NB4 (cell line): ENCODE results near the gene ADAMTSL3.

Experiments
- DNase-seq: peaks from one replicate; pipeline ENCODE4 v3.0.0; 2010; ENCODE audit warnings: low read depth
- H3K4me3 ChIP-seq: one replicate; pipeline ENCODE4 v1.5.1; 2011; ENCODE audit warnings: mild to moderate bottlenecking, low read depth, low read length, moderate library complexity
- MYC ChIP-seq: IDR thresholded peaks from 2 replicates; pipeline ENCODE4 v1.6.1; 2011; ENCODE audit warnings: low read depth, low read length
- POLR2A ChIP-seq: IDR thresholded peaks from 2 replicates; pipeline ENCODE4 v1.6.1; 2011; ENCODE audit warnings: mild to moderate bottlenecking; ENCODE audit not compliant: insufficient read length; ENCODE audit errors: extremely low read depth
- TF ChIP-seq, protein P1 (sequence below): IDR thresholded peaks from one replicate; pipeline ENCODE4 v1.5.1; 2012; ENCODE audit warnings: low read depth, low read length
- TF ChIP-seq, protein P2 (sequence below): IDR thresholded peaks from 2 replicates; pipeline ENCODE4 v1.6.1; 2011; ENCODE audit warnings: low read depth, low read length

Gene ADAMTSL3

DNA sequence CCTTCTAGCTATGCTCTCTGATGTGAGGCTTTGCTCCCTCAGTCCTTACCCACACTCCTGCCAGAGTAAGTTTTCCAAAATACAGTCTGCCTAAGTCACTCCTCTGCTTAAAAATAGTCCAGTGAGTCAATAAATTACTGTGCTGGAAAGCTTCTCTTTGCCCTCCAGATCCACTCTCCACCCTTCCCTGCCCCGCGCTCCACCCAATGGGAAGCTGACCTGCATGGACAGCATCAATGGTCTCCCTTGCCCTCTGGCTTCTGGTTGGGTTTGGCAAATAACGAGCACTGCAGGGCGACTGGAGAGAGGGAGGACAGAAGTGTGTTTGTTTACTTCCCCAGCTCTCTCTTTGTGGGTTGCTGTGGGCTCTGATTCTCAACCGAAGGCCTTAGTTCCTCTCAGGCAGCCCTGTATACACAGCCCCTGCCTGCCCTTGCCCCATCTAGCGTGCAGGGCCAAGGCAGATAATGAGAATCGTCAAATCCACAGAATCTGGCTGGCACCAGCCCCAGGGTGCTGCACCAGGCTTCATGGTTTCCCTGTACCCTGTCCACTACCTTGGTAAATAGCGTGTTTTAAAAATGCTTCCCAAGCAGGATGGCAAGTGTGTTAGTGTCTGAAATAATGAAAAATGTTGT, 110.4 kb downstream of the ADAMTSL3 start:
- no peak overlapping the region for H3K4me3 ChIP-seq
- DNase-seq, result no peak
- TF ChIP-seq, protein P1, sequence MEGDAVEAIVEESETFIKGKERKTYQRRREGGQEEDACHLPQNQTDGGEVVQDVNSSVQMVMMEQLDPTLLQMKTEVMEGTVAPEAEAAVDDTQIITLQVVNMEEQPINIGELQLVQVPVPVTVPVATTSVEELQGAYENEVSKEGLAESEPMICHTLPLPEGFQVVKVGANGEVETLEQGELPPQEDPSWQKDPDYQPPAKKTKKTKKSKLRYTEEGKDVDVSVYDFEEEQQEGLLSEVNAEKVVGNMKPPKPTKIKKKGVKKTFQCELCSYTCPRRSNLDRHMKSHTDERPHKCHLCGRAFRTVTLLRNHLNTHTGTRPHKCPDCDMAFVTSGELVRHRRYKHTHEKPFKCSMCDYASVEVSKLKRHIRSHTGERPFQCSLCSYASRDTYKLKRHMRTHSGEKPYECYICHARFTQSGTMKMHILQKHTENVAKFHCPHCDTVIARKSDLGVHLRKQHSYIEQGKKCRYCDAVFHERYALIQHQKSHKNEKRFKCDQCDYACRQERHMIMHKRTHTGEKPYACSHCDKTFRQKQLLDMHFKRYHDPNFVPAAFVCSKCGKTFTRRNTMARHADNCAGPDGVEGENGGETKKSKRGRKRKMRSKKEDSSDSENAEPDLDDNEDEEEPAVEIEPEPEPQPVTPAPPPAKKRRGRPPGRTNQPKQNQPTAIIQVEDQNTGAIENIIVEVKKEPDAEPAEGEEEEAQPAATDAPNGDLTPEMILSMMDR, result no peak
- TF ChIP-seq, protein P2, sequence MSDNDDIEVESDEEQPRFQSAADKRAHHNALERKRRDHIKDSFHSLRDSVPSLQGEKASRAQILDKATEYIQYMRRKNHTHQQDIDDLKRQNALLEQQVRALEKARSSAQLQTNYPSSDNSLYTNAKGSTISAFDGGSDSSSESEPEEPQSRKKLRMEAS, result no peak
- TF ChIP-seq MYC, result no peak
- TF ChIP-seq POLR2A, result no peak

DNA sequence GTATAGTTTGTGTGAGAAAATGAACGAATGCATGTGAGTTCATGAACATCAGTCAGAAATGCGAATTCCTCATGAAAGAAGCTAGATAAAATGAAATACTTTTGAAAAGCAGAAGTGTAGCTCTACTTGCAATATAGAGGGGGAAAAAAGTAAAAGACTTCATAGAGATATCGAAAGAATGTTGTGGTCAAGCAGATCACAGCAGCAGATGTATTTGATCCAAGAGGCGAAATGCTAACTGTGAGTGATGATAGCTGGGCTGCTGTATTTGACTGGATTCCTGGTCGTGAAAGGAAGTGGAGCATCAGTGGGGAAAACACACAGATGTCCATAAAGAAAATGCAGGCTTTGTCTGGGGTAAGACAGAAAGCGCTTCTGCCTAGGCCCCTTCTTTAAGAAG, 112.4 kb downstream of the ADAMTSL3 start:
- TF ChIP-seq, protein P2, result no peak
- TF ChIP-seq POLR2A, result no peak
- no peak for TF ChIP-seq MYC
- TF ChIP-seq, protein P1, result no peak
- DNase-seq, result no peak
- H3K4me3 ChIP-seq, result no peak overlapping the region

DNA sequence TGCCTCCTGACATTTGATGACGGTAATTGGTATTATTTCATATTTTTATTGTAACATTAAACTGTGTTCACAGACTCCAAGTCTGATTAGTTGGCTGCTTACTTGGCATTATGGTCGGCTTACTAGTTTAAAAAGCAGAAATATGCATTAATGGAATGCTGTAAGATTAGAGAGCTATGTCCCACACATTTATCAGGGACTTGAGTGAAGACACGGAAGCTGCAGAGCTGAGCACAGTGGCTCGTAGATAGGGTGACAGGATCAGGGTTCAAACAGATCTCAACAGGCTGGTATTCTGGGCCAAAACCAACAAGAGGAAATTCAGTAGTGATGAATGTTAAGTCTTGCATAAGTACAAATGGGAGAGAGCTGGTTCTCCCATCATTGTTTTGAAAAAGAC, 113.8 kb downstream of the ADAMTSL3 start:
- TF ChIP-seq, protein P1, result no peak
- TF ChIP-seq MYC (no peak), POLR2A (no peak)
- TF ChIP-seq, protein P2, result no peak
- no peak for DNase-seq
- no peak overlapping the region for H3K4me3 ChIP-seq

DNA sequence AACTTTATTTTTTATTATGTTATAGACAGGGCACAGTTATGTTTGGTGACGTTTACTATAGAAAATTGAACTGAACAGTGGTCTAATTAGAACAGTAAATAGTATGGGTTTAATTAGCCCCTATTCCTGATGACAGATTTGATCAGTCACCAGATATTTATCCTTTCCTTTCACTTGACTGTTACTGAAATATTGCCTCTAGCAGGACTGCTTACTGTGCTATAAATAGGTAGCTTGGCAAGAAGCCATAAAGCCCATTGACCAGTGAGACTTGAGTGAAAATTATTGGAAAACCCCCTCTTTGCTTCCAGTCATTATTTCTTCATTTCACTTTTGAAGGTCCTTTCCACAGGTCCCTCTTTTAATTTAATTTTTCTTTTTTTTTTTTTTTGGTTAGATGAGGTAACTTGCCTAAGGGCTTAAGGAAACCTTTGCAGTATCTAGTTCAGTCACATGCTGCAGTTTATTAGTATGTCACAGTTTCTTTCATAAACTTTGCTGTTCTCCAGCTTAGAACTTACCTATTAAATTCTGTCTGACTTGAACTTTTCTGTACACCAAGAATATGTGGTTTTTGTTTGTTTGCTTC, 115.6 kb downstream of the ADAMTSL3 start:
- no peak for DNase-seq
- TF ChIP-seq POLR2A, result no peak
- no peak for TF ChIP-seq MYC
- TF ChIP-seq, protein P2, result no peak
- TF ChIP-seq, protein P1, result no peak
- H3K4me3 ChIP-seq, result no peak overlapping the region

DNA sequence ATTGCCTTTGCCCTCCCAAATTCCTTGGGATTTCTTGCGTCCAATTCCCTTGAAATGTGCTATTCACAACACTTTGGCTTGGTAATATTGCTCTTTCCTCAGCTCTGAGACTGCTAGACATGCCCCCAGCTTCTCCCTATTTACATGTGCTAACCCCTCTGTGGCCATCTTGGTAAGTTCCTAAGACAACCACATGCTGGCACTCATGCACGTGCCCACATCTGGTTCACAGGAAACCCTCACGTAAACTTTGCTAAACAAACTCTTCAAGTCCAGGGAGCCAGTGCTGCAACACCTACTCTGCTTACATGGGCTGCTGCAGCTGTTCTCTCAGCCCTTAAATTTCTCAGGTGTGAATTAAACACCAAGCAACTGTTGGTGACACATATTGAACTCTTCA, 121.8 kb downstream of the ADAMTSL3 start:
- no peak overlapping the region for H3K4me3 ChIP-seq
- peak; percentile 3 for DNase-seq
- no peak for TF ChIP-seq POLR2A
- TF ChIP-seq, protein P2, result peak; percentile 13; the same call in 1 of the 2 replicates

DNA sequence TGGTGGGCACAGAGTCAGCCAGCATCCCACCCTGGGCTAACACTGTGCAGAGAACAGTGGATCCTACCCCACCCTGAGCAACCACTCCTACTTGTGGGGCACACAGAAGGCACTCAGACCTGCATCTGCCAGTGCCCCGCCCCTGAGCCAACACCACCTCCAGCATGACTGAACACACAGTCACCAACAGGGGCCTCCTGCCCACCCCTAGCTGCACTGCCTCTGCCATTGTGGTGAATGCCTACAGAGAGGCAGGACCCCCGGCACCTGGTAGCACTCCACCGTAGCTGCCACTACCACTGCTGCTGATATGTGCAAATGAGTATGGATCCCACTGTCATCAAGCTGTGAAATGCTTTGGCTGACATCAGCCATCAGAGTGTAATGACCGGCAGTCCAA, 123.1 kb downstream of the ADAMTSL3 start:
- DNase-seq, result no peak
- no peak overlapping the region for H3K4me3 ChIP-seq
- TF ChIP-seq, protein P2, result no peak
- TF ChIP-seq, protein P1, result no peak
- TF ChIP-seq POLR2A, result no peak
- no peak for TF ChIP-seq MYC
